Measurements from ENCODE around the gene FLNA.

DNA sequence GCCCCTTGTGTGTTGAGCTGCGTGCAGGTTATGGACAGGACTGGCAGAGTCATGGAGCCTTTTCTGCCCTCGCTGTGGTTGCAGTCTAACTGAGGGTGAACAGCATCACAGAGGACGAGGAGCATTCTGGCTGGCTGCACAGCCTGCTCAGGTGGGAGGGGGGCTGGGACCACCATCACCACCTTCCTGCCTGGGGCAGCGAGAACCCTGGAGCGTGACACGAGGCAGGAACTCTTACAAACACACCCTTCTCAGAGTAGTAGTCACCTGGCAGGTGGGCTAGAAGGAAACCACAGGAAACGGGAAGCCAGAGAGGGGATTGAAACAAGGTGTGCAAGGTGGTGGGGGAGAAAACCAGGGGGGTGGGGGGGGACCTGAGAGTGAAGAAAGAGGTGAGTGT lies 53.3 kb downstream of the FLNA start:
- TF ChIP-seq, protein P1, sequence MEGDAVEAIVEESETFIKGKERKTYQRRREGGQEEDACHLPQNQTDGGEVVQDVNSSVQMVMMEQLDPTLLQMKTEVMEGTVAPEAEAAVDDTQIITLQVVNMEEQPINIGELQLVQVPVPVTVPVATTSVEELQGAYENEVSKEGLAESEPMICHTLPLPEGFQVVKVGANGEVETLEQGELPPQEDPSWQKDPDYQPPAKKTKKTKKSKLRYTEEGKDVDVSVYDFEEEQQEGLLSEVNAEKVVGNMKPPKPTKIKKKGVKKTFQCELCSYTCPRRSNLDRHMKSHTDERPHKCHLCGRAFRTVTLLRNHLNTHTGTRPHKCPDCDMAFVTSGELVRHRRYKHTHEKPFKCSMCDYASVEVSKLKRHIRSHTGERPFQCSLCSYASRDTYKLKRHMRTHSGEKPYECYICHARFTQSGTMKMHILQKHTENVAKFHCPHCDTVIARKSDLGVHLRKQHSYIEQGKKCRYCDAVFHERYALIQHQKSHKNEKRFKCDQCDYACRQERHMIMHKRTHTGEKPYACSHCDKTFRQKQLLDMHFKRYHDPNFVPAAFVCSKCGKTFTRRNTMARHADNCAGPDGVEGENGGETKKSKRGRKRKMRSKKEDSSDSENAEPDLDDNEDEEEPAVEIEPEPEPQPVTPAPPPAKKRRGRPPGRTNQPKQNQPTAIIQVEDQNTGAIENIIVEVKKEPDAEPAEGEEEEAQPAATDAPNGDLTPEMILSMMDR (IDR thresholded peaks at IDR 0.05): no peak
- TF ChIP-seq POLR2A (IDR thresholded peaks at IDR 0.05) (no peak), POLR2AphosphoS5 (IDR thresholded peaks at IDR 0.05) (no peak)
